CD4-positive, alpha-beta T cell treated with Interleukin-15 for 1 hour (primary cell): ENCODE data around the gene SKIC3.

ENCODE experiments used
- DNase-seq: peaks from one replicate; pipeline ENCODE4 v3.0.0-alpha.2; 2020

SKIC3 gene

DNA sequence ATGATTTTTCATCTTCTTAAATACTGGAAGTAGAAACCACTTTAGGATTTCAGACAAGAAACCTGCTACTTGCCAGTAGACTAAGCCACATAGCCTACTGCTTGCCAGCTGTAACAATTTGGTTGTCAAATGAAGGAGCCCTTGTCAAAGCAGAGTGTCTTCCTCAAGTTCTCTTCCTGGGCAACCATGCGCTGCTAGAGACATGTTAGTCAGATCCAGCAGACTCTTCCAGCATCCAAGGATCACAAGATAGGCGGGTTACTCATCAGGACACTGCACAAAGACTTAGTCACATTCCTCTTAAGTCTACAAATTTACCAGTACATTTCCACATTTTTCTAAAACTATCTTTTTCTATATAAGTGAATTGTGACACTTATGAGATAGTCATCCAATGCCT, 24.4 kb downstream of the SKIC3 start:
- no peak for DNase-seq

- DNase-seq: no peak
Measured at GRCh38 chr5:95528565-95528964, 26.2 kb downstream of the SKIC3 start.

- DNase-seq: no peak
Measured at GRCh38 chr5:95526871-95527270, 27.9 kb downstream of the SKIC3 start.

- no peak for DNase-seq
Measured at GRCh38 chr5:95524423-95524822, 30.4 kb downstream of the SKIC3 start.

DNA sequence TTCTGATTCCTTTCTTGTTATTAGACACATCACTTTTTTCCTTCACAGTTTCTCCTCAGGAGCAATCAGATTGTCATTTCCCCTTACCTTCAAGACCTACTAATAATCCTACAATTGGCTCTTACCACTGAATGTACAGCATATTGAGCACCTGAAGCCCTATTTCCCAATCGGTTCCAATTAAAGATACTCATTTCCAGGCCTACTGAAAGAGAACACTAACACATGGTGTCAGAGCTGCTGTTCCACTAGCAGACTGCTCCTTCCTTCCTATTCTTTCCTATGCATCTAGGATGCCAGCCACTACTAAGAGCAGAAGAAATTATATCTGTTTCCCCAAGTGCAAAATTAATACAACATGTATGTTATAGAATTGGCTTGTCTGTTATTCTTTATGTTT, 34.6 kb downstream of the SKIC3 start:
- DNase-seq: no peak

DNA sequence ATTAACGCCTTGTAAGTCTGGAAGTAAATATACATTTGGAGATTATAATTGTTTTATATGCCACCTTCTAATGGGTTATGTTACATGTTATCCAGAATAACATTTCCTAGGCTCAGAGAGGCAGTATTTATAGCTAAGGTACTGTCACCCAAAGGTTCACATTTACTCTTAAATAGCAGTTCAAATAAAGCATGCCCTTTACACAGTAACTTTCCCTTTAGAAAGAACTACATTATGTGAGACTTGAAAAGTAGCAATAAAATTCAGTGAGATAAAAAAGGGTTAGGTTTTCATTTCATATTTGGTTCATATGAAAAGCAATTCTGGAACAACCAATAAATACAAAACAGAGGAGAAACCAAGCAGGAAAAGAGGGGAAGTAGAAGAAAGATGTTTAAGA, 35.1 kb downstream of the SKIC3 start:
- DNase-seq: no peak

- DNase-seq: no peak
Measured at GRCh38 chr5:95519151-95519550, 35.6 kb downstream of the SKIC3 start.

GRCh38 chr5:95518417-95518816, 36.4 kb downstream of the SKIC3 start:
- no peak for DNase-seq

DNA sequence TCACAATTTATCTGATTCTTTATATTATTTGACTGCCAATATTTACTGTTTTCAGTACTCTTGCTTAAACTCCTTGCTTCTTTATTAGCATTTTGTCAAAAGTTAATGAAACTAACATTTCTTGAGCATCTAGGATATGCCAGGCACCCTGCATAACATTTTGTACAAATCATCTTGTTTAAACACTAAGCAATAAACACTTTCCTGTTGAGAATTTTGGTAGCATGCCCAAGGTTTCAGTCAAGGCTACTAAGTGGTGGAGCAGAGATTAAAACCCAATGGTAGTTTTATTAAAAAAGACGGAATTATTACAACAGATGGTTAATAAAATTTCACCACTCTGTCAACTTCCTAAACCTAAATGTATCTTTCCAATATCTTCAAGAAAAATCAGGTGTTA, 43.2 kb downstream of the SKIC3 start:
- no peak for DNase-seq

DNA sequence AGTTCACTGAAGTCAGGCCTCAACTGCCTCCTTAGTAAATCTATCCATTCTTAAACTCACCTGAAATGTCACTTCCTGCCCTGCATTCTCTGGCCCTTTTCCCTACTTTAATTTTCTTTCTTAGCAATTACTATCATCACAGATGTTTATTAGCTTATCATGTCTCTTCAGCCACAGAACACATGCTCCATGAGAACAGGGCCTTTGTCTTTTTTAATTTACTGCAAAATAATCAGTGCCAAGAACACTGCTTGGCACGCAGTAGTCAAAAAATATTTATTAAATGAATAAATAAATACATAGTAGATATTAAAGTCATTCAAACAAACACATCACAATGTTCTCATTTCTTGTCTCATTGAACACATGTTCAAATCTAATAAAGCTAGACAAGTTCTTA, 46.2 kb downstream of the SKIC3 start:
- no peak for DNase-seq
